ENCODE results near the gene SANBR.

The SANBR gene

GRCh38 chr2:61114147-61114546, 48.5 kb downstream of the SANBR start:
- no peak for TF ChIP-seq CTCF (IDR thresholded peaks at IDR 0.05; ENCODE audit: low read depth, low read length)
- H3K4me3 ChIP-seq (replicated peaks in 1 of 2; ENCODE audit: low read depth in 2 of 2, low read length in 2 of 2), result no peak overlapping the region
- no peak for DNase-seq (ENCODE audit: low read depth in 2 of 2)

Data from cardiac fibroblast (primary cell).